Cardiac ventricle fibroblast (primary cell): ENCODE measurements around the gene PROX1. TPM values are rescaled to one million over a fixed set of nuclear protein-coding genes. Genes with fewer than 3 reads are reported as not detected.

Experiments used
- total RNA-seq: library from RNA; depleted of rRNA; stranded (reverse); fragments of >200 nt; gene quantifications from 2 replicates; pipeline ENCODE4 v1.2.3, GENCODE V29; 2015

Gene PROX1
- 1.00 and 1.4 TPM in 2 replicates for total RNA-seq

GRCh38 chr1:213987927-213988506, at the start of gene PROX1:
TSS of gene PROX1 (plus strand) at chr1:213987973. CDS start at chr1:213996536, 8,563 bp downstream.

